ENCODE data around the gene KCNMB4.
"Not testable (repeated sequence)": the region's sequence is repeated elsewhere in the genome, so short reads cannot be mapped to it uniquely, and the experiment has no call there.

KCNMB4 gene

DNA sequence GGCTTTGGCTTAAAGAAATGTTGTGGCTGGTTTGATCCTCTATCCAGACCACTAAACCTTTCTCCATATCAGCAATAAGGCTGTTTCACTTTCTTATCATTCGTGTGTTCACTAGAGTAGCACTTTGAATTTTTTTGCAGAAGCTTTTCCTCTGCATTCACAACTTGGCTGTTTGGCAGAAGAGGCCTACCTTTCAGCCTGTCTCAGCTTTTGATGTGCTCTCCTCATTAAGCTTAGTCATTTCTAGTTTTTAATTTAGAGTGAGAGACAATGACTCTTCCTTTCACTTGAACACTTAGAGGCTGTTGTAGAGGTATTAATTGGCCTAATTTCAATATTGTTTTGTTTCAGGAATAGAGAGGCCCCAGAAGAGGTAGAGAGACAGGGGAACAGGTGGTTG lies 13.8 kb downstream of the KCNMB4 start:
- H3K27ac ChIP-seq, result no peak overlapping the region
- DNase-seq, result no peak
- H3K36me3 ChIP-seq (replicated peaks), result no peaks in the 10 kb centered on the region
- no peak for TF ChIP-seq CTCF (IDR thresholded peaks at IDR 0.05; ENCODE audit: low read depth, low read length, missing control alignments)
- in situ Hi-C loops (cut with HindIII; ENCODE audit: low pct_ligation_motif_present, low sequenced_read_pairs), result no loop called here
- H3K4me3 ChIP-seq (ENCODE audit: low read depth, low read length), result no peak overlapping the region
- H3K27me3 ChIP-seq (replicated peaks), result no peaks in the 10 kb centered on the region

GRCh38 chr12:70383484-70383883 lies 17.4 kb downstream of the KCNMB4 start:
- H3K27ac ChIP-seq, result no peak overlapping the region
- no peaks in the 10 kb centered on the region for H3K27me3 ChIP-seq (replicated peaks)
- no peak for DNase-seq
- no peak for TF ChIP-seq CTCF (IDR thresholded peaks at IDR 0.05; ENCODE audit: low read depth, low read length, missing control alignments)
- no peaks in the 10 kb centered on the region for H3K36me3 ChIP-seq (replicated peaks)
- in situ Hi-C loops (cut with HindIII; ENCODE audit: low pct_ligation_motif_present, low sequenced_read_pairs), result no loop called here
- no peak overlapping the region for H3K4me3 ChIP-seq (ENCODE audit: low read depth, low read length)

- no peak for DNase-seq
- in situ Hi-C loops (cut with HindIII; ENCODE audit: low pct_ligation_motif_present, low sequenced_read_pairs), result no loop called here
- no peak overlapping the region for H3K4me3 ChIP-seq (ENCODE audit: low read depth, low read length)
- no peaks in the 10 kb centered on the region for H3K36me3 ChIP-seq (replicated peaks)
- H3K27me3 ChIP-seq (replicated peaks), result no peaks in the 10 kb centered on the region
- no peak for TF ChIP-seq CTCF (IDR thresholded peaks at IDR 0.05; ENCODE audit: low read depth, low read length, missing control alignments)
- H3K27ac ChIP-seq, result no peak overlapping the region
Observed at GRCh38 chr12:70383886-70384285, 17.8 kb downstream of the KCNMB4 start.

DNA sequence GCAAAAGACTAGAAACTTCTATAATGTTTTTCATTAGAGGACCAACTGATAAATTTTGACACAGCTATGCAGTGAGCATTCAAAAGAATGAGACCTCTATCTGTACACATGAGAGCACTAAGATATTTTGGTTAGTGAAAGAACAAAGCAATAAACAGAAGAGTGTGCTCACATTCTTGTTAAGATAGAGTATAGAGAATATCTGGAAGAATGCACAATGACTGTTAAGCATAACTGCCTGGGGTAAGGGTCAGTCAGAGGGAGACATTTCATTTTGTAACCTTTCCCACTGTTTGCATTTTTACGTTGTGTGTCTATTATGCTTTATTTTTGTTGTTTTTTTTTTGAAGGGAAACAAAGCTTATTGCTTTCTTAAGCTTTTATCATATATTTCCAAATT lies 20.7 kb downstream of the KCNMB4 start:
- TF ChIP-seq CTCF (IDR thresholded peaks at IDR 0.05; ENCODE audit: low read depth, low read length, missing control alignments), result no peak
- DNase-seq, result no peak
- Histone ChIP-seq H3K27ac (no peak overlapping the region), H3K27me3 (replicated peaks) (no peaks in the 10 kb centered on the region), H3K36me3 (replicated peaks) (no peaks in the 10 kb centered on the region), H3K4me3 (ENCODE audit: low read depth, low read length) (no peak overlapping the region)
- in situ Hi-C loops (cut with HindIII; ENCODE audit: low pct_ligation_motif_present, low sequenced_read_pairs), result no loop called here

DNA sequence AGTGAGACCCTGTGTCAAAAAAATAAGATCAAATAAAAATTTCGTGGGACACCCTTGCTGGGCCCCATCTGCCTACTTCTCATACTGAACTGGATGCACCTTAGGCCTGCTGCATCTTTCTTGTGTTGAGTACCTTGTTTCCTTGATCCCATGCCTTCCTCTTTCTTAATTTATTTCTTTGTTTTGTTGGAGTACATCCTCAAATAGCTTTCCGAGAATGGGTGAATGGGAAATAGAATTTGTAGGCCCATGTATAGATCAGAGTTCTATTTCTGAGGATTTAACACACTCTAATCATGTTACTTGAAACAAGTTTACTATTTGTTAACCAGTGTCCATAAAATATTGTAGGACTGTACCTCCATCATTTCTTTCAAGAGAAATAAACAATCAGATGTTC lies 23.6 kb downstream of the KCNMB4 start:
- no peak overlapping the region for H3K4me3 ChIP-seq (ENCODE audit: low read depth, low read length)
- no peak overlapping the region for H3K27ac ChIP-seq
- in situ Hi-C loops (cut with HindIII; ENCODE audit: low pct_ligation_motif_present, low sequenced_read_pairs), result no loop called here
- H3K36me3 ChIP-seq (replicated peaks), result no peaks in the 10 kb centered on the region
- DNase-seq, result no peak
- no peaks in the 10 kb centered on the region for H3K27me3 ChIP-seq (replicated peaks)
- no peak for TF ChIP-seq CTCF (IDR thresholded peaks at IDR 0.05; ENCODE audit: low read depth, low read length, missing control alignments)

- H3K36me3 ChIP-seq (replicated peaks); DNase-seq; H3K27ac ChIP-seq; H3K27me3 ChIP-seq (replicated peaks); in situ Hi-C loops (cut with HindIII; ENCODE audit: low pct_ligation_motif_present, low sequenced_read_pairs); H3K4me3 ChIP-seq (ENCODE audit: low read depth, low read length): not testable (repeated sequence)
Observed at GRCh38 chr12:70392631-70393030, 26.5 kb downstream of the KCNMB4 start.
